NB4 (cell line): ENCODE results near the gene CREB3L2.

Experiments used
- POLR2A ChIP-seq: IDR thresholded peaks from 2 replicates; pipeline ENCODE4 v1.6.1; 2011; ENCODE audit warnings: mild to moderate bottlenecking; ENCODE audit not compliant: insufficient read length; ENCODE audit errors: extremely low read depth
- TF ChIP-seq, protein P1 (sequence below): IDR thresholded peaks from one replicate; pipeline ENCODE4 v1.5.1; 2012; ENCODE audit warnings: low read depth, low read length
- TF ChIP-seq, protein P2 (sequence below): IDR thresholded peaks from 2 replicates; pipeline ENCODE4 v1.6.1; 2011; ENCODE audit warnings: low read depth, low read length

DNA sequence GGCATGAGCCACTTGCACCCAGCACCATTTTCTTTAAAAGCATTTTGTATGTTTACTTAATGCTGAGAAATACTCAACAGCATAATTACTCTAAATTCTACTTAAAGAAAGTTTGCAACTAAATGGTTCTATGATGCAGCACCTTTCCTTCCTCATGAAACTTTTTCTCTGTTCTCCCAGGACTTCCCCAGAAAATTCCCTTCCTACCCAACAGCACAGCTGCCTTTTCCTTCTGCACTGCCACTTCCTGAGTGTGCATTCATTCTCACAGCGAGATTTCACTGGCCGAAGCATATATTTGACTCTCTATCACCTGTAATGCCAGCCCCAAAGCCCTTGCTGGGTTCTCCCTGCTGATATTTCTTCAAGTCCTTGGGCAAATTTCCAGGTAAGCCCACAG, 113.6 kb downstream of the CREB3L2 start:
- TF ChIP-seq, protein P1, sequence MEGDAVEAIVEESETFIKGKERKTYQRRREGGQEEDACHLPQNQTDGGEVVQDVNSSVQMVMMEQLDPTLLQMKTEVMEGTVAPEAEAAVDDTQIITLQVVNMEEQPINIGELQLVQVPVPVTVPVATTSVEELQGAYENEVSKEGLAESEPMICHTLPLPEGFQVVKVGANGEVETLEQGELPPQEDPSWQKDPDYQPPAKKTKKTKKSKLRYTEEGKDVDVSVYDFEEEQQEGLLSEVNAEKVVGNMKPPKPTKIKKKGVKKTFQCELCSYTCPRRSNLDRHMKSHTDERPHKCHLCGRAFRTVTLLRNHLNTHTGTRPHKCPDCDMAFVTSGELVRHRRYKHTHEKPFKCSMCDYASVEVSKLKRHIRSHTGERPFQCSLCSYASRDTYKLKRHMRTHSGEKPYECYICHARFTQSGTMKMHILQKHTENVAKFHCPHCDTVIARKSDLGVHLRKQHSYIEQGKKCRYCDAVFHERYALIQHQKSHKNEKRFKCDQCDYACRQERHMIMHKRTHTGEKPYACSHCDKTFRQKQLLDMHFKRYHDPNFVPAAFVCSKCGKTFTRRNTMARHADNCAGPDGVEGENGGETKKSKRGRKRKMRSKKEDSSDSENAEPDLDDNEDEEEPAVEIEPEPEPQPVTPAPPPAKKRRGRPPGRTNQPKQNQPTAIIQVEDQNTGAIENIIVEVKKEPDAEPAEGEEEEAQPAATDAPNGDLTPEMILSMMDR = no peak
- no peak for TF ChIP-seq POLR2A
- TF ChIP-seq, protein P2, sequence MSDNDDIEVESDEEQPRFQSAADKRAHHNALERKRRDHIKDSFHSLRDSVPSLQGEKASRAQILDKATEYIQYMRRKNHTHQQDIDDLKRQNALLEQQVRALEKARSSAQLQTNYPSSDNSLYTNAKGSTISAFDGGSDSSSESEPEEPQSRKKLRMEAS = no peak
